ENCODE data around the gene PRTN3. TPM values are rescaled to one million over a fixed set of nuclear protein-coding genes. Genes with fewer than 3 reads are reported as not detected.

Gene PRTN3
- polyA plus RNA-seq, 4 donors, result 0.41 TPM; not detected in 3

- 0 to 1% (median 0%) methylated on average over 44 to 83 of the region's 83 CpGs for WGBS, 3 donors
- no peaks in the 10 kb centered on the region for H3K27me3 ChIP-seq (ENCODE audit: control insufficient read depth in 3 of 3, insufficient read depth in 3 of 3, low read length in 3 of 3)
- peak within 1 kb of the TSS; percentile 92 to 98 (median 98) for H3K4me3 ChIP-seq (ENCODE audit: low read depth in 1 of 3, low read length in 3 of 3)
- peak within 1 kb of the TSS; percentile 91 to 98 (median 95) for H3K27ac ChIP-seq (ENCODE audit: low read depth in 1 of 3, low read length in 2 of 3)
- peak; percentile 70 for FAIRE-seq
- DNase-seq, result peak; percentile 100
- H3K4me1 ChIP-seq (ENCODE audit: control insufficient read depth in 3 of 3, insufficient read depth in 2 of 3, low read depth in 1 of 3, low read length in 2 of 3), result peaks cover 8 to 29% (median 10%) of the 10 kb centered on the region in 3 donors
- peaks cover 0 to 39% (median 2%) of the 10 kb centered on the region in 3 donors for H3K36me3 ChIP-seq (ENCODE audit: control insufficient read depth in 3 of 3, insufficient read depth in 2 of 3, low read depth in 1 of 3, low read length in 3 of 3)
- H3K9me3 ChIP-seq (ENCODE audit: control insufficient read depth in 2 of 2, insufficient read depth in 1 of 2, low read depth in 1 of 2, low read length in 1 of 2), result no peaks in the 10 kb centered on the region
Measured at GRCh38 chr19:796692-797527, 43.9 kb upstream of the PRTN3 start, which contains the start of gene PTBP1. Gene PTBP1 (plus strand): TSS chr19:797452. CDS start chr19:797498, 46 bp downstream.

- 0 to 1% (median 0%) methylated on average over 34 to 129 of the region's 129 CpGs for WGBS, 3 donors
- H3K27me3 ChIP-seq (ENCODE audit: control insufficient read depth in 3 of 3, insufficient read depth in 3 of 3, low read length in 3 of 3), result no peaks in the 10 kb centered on the region
- DNase-seq (peak; percentile 91 to 97), FAIRE-seq (no peak)
- H3K4me1 ChIP-seq (ENCODE audit: control insufficient read depth in 3 of 3, insufficient read depth in 2 of 3, low read depth in 1 of 3, low read length in 2 of 3), result peaks cover 8 to 37% (median 13%) of the 10 kb centered on the region in 3 donors
- peaks cover 0 to 48% (median 3%) of the 10 kb centered on the region in 3 donors for H3K36me3 ChIP-seq (ENCODE audit: control insufficient read depth in 3 of 3, insufficient read depth in 2 of 3, low read depth in 1 of 3, low read length in 3 of 3)
- H3K9me3 ChIP-seq (ENCODE audit: control insufficient read depth in 2 of 2, insufficient read depth in 1 of 2, low read depth in 1 of 2, low read length in 1 of 2), result no peaks in the 10 kb centered on the region
- H3K4me3 ChIP-seq (ENCODE audit: low read depth in 1 of 3, low read length in 3 of 3), result peak overlapping the region; percentile 65 to 98 (median 92)
- H3K27ac ChIP-seq (ENCODE audit: low read depth in 1 of 3, low read length in 2 of 3), result peak overlapping the region; percentile 91 to 98 (median 95)
Measured at GRCh38 chr19:797528-798414, 43.0 kb upstream of the PRTN3 start.

GRCh38 chr19:798415-799075 is 42.3 kb upstream of the PRTN3 start:
- DNase-seq, result peak; percentile 77 to 85
- Histone ChIP-seq H3K9me3 (ENCODE audit: control insufficient read depth in 2 of 2, insufficient read depth in 1 of 2, low read depth in 1 of 2, low read length in 1 of 2) (no peaks in the 10 kb centered on the region), H3K27ac (ENCODE audit: low read depth in 1 of 3, low read length in 2 of 3) (peak overlapping the region; percentile 91 to 98 (median 95)), H3K36me3 (ENCODE audit: control insufficient read depth in 3 of 3, insufficient read depth in 2 of 3, low read depth in 1 of 3, low read length in 3 of 3) (peaks cover 0 to 56% (median 8%) of the 10 kb centered on the region in 3 donors), H3K4me3 (ENCODE audit: low read depth in 1 of 3, low read length in 3 of 3) (peak overlapping the region; percentile 65 to 98 (median 92)), H3K27me3 (ENCODE audit: control insufficient read depth in 3 of 3, insufficient read depth in 3 of 3, low read length in 3 of 3) (no peaks in the 10 kb centered on the region), H3K4me1 (ENCODE audit: control insufficient read depth in 3 of 3, insufficient read depth in 2 of 3, low read depth in 1 of 3, low read length in 2 of 3) (peaks cover 8 to 43% (median 13%) of the 10 kb centered on the region in 3 donors)
- FAIRE-seq, result no peak
- WGBS, 3 donors, result 0 to 1% (median 1%) methylated on average over 39 to 44 of the region's 44 CpGs

- 3 to 9% (median 5%) methylated on average over 28 of the region's 28 CpGs for WGBS, 3 donors
- H3K4me1 ChIP-seq (ENCODE audit: control insufficient read depth in 3 of 3, insufficient read depth in 2 of 3, low read depth in 1 of 3, low read length in 2 of 3), result peaks cover 8 to 43% (median 13%) of the 10 kb centered on the region in 3 donors
- H3K27ac ChIP-seq (ENCODE audit: low read depth in 1 of 3, low read length in 2 of 3), result peak overlapping the region; percentile 91 to 98 (median 95)
- FAIRE-seq (no peak), DNase-seq (peak; percentile 33 to 63)
- peaks cover 5 to 63% (median 15%) of the 10 kb centered on the region in 3 donors for H3K36me3 ChIP-seq (ENCODE audit: control insufficient read depth in 3 of 3, insufficient read depth in 2 of 3, low read depth in 1 of 3, low read length in 3 of 3)
- H3K27me3 ChIP-seq (ENCODE audit: control insufficient read depth in 3 of 3, insufficient read depth in 3 of 3, low read length in 3 of 3), result no peaks in the 10 kb centered on the region
- peak overlapping the region; percentile 65 to 98 (median 92) for H3K4me3 ChIP-seq (ENCODE audit: low read depth in 1 of 3, low read length in 3 of 3)
- H3K9me3 ChIP-seq (ENCODE audit: control insufficient read depth in 2 of 2, insufficient read depth in 1 of 2, low read depth in 1 of 2, low read length in 1 of 2), result no peaks in the 10 kb centered on the region
Measured at GRCh38 chr19:799076-799881, 41.5 kb upstream of the PRTN3 start.

- DNase-seq, result peak; percentile 70 to 76
- H3K27me3 ChIP-seq (ENCODE audit: control insufficient read depth in 3 of 3, insufficient read depth in 3 of 3, low read length in 3 of 3), result no peaks in the 10 kb centered on the region
- H3K4me1 ChIP-seq (ENCODE audit: control insufficient read depth in 3 of 3, insufficient read depth in 2 of 3, low read depth in 1 of 3, low read length in 2 of 3), result peaks cover 8 to 43% (median 13%) of the 10 kb centered on the region in 3 donors
- FAIRE-seq, result no peak
- peaks cover 12 to 75% (median 25%) of the 10 kb centered on the region in 3 donors for H3K36me3 ChIP-seq (ENCODE audit: control insufficient read depth in 3 of 3, insufficient read depth in 2 of 3, low read depth in 1 of 3, low read length in 3 of 3)
- no peaks in the 10 kb centered on the region for H3K9me3 ChIP-seq (ENCODE audit: control insufficient read depth in 2 of 2, insufficient read depth in 1 of 2, low read depth in 1 of 2, low read length in 1 of 2)
- peak overlapping the region; percentile 47 to 98 (median 77) for H3K27ac ChIP-seq (ENCODE audit: low read depth in 1 of 3, low read length in 2 of 3)
- peak overlapping the region in 2 of 3 donors; percentile 37 to 65 for H3K4me3 ChIP-seq (ENCODE audit: low read depth in 1 of 3, low read length in 3 of 3)
- WGBS, 3 donors, result 3 to 29% (median 10%) methylated on average over 17 of the region's 17 CpGs
Measured at GRCh38 chr19:800360-801029, 40.3 kb upstream of the PRTN3 start.

- DNase-seq (peak; percentile 42 to 44), FAIRE-seq (no peak)
- no peaks in the 10 kb centered on the region for H3K27me3 ChIP-seq (ENCODE audit: control insufficient read depth in 3 of 3, insufficient read depth in 3 of 3, low read length in 3 of 3)
- H3K27ac ChIP-seq (ENCODE audit: low read depth in 1 of 3, low read length in 2 of 3), result peak overlapping the region; percentile 47 to 98 (median 77)
- no peaks in the 10 kb centered on the region for H3K9me3 ChIP-seq (ENCODE audit: control insufficient read depth in 2 of 2, insufficient read depth in 1 of 2, low read depth in 1 of 2, low read length in 1 of 2)
- H3K4me3 ChIP-seq (ENCODE audit: low read depth in 1 of 3, low read length in 3 of 3), result peak overlapping the region in 2 of 3 donors; percentile 37 to 65
- H3K36me3 ChIP-seq (ENCODE audit: control insufficient read depth in 3 of 3, insufficient read depth in 2 of 3, low read depth in 1 of 3, low read length in 3 of 3), result peaks cover 18 to 80% (median 29%) of the 10 kb centered on the region in 3 donors
- peaks cover 8 to 43% (median 13%) of the 10 kb centered on the region in 3 donors for H3K4me1 ChIP-seq (ENCODE audit: control insufficient read depth in 3 of 3, insufficient read depth in 2 of 3, low read depth in 1 of 3, low read length in 2 of 3)
- 21 to 31% (median 23%) methylated on average over 28 to 29 of the region's 29 CpGs for WGBS, 3 donors
Measured at GRCh38 chr19:801030-801860, 39.6 kb upstream of the PRTN3 start.
